IMR-90 (cell line): Measurements from ENCODE around the gene TEAD1. TPM values are rescaled to one million over a fixed set of nuclear protein-coding genes. Genes with fewer than 3 reads are reported as not detected.
A peak's percentile ranks its signal among the peaks of the same experiment; 100 is the strongest.

Source experiments
- ATAC-seq: fragments of 200-7000 bp; cut with Tn5 transposase; 2 replicates; pipeline ENCODE4 v1.9.1; 2020; ENCODE audit warnings: low read depth, mild to moderate bottlenecking, moderate library complexity
- BruUV-seq: library from RNA; stranded (reverse); fragments of 400-500 nt; replicated peaks from 2 replicates; lab custom pipeline; 2021; lab: Mats Ljungman, UMichigan
- CTCF ChIA-PET: fragments of 300-600 bp; formaldehyde crosslinking; extraction: SDS; loops from one replicate; lab custom pipeline; 2021; ENCODE audit warnings: antibody characterized with exemption; lab: Yijun Ruan, JAX
- POLR2A ChIA-PET: fragments of 300-600 bp; sonication (Branson Sonifier 250); formaldehyde crosslinking; loops from one replicate; lab custom pipeline; 2022; ENCODE audit warnings: antibody characterized with exemption; ENCODE audit not compliant: unreplicated experiment; lab: Charles Lee
- DNase-seq: peaks from one replicate; pipeline ENCODE4 v3.0.0; 2013
- H2AFZ ChIP-seq: replicated peaks from 2 replicates; pipeline ENCODE3; 2013; ENCODE audit warnings: low read length, mild to moderate bottlenecking; ENCODE audit not compliant: poor library complexity
- H2AK5ac ChIP-seq: 2 replicates; pipeline ENCODE4 v1.6.1; 2013; ENCODE audit warnings: low read depth, low read length, inconsistent platforms
- H2AK9ac ChIP-seq: replicated peaks from 2 replicates; pipeline ENCODE3; 2013; ENCODE audit warnings: mild to moderate bottlenecking, low read depth, low read length, moderate library complexity; ENCODE audit not compliant: poor library complexity
- H2BK120ac ChIP-seq: 2 replicates; pipeline ENCODE4 v1.6.1; 2013; ENCODE audit warnings: low read depth, low read length, inconsistent platforms
- H2BK15ac ChIP-seq: 3 replicates; pipeline ENCODE4 v1.6.1; 2013; ENCODE audit warnings: low read depth, low read length, inconsistent platforms
- H2BK20ac ChIP-seq: 2 replicates; pipeline ENCODE4 v1.6.1; 2013; ENCODE audit warnings: low read depth, mild to moderate bottlenecking, inconsistent platforms, low read length, moderate library complexity
- H2BK5ac ChIP-seq: 2 replicates; pipeline ENCODE4 v1.6.1; 2013; ENCODE audit warnings: mild to moderate bottlenecking, low read depth, low read length, inconsistent platforms; ENCODE audit not compliant: poor library complexity, severe bottlenecking
- H3K14ac ChIP-seq: replicated peaks from 2 replicates; pipeline ENCODE4 v1.6.1; 2013; ENCODE audit warnings: low read depth, low read length, inconsistent platforms
- H3K18ac ChIP-seq: 2 replicates; pipeline ENCODE4 v1.6.1; 2013; ENCODE audit warnings: low read depth, low read length, control low read depth
- H3K23ac ChIP-seq: 2 replicates; pipeline ENCODE4 v1.6.1; 2013; ENCODE audit warnings: low read depth, low read length, inconsistent platforms
- H3K27ac ChIP-seq: 2 replicates; pipeline ENCODE4 v1.5.1; 2013; ENCODE audit warnings: mild to moderate bottlenecking, control low read depth, low read length; ENCODE audit not compliant: insufficient read depth
- H3K27me3 ChIP-seq: 2 replicates; pipeline ENCODE4 v1.6.1; 2013; ENCODE audit warnings: low read length; ENCODE audit not compliant: control insufficient read depth, insufficient read depth
- H3K36me3 ChIP-seq: 2 replicates; pipeline ENCODE4 v1.6.1; 2013; ENCODE audit warnings: low read length, mixed read lengths; ENCODE audit not compliant: control insufficient read depth, insufficient read depth
- H3K4ac ChIP-seq: 2 replicates; pipeline ENCODE4 v1.6.1; 2013; ENCODE audit warnings: low read depth, low read length, inconsistent platforms
- H3K4me1 ChIP-seq: 2 replicates; pipeline ENCODE4 v1.6.1; 2013; ENCODE audit warnings: low read length, mixed read lengths; ENCODE audit not compliant: control insufficient read depth, insufficient read depth
- H3K4me2 ChIP-seq: 2 replicates; pipeline ENCODE4 v1.6.1; 2013; ENCODE audit warnings: low read depth, mild to moderate bottlenecking, control low read depth, low read length, moderate library complexity
- H3K4me3 ChIP-seq: 2 replicates; pipeline ENCODE4 v1.5.1; 2013; ENCODE audit warnings: low read depth, mild to moderate bottlenecking, control low read depth, low read length, moderate library complexity; ENCODE audit not compliant: insufficient read depth
- H3K56ac ChIP-seq: 2 replicates; pipeline ENCODE4 v1.6.1; 2013; ENCODE audit warnings: low read length, inconsistent platforms; ENCODE audit not compliant: insufficient read depth; ENCODE audit errors: extremely low read depth
- H3K79me1 ChIP-seq, 2 experiments: 2 replicates each; pipeline ENCODE4 v1.6.1; 2013; ENCODE audit warnings: low read length in 2 of 2, inconsistent platforms in 1 of 2, low read depth in 1 of 2
- H3K9ac ChIP-seq: 2 replicates; pipeline ENCODE4 v1.6.1; 2013; ENCODE audit warnings: low read depth, low read length, control low read depth
- H3K9me1 ChIP-seq: 2 replicates; pipeline ENCODE4 v1.6.1; 2013; ENCODE audit warnings: low read length, inconsistent platforms; ENCODE audit not compliant: insufficient read depth
- H3K9me3 ChIP-seq: 2 replicates; pipeline ENCODE4 v1.6.1; 2013; ENCODE audit warnings: low read length; ENCODE audit not compliant: control insufficient read depth, insufficient read depth
- H4K20me1 ChIP-seq: 2 replicates; pipeline ENCODE4 v1.6.1; 2013; ENCODE audit warnings: low read length, inconsistent platforms; ENCODE audit not compliant: insufficient read depth
- H4K5ac ChIP-seq: 2 replicates; pipeline ENCODE4 v1.6.1; 2013; ENCODE audit warnings: mild to moderate bottlenecking, low read depth, low read length, control low read depth
- H4K8ac ChIP-seq, 2 experiments: 2 replicates each; pipeline ENCODE4 v1.6.1; 2013; ENCODE audit warnings: low read depth in 2 of 2, low read length in 2 of 2, control low read depth in 1 of 2, inconsistent platforms in 1 of 2
- H4K91ac ChIP-seq: 2 replicates; pipeline ENCODE4 v1.6.1; 2013; ENCODE audit warnings: low read depth, low read length, inconsistent platforms; ENCODE audit not compliant: insufficient read depth
- BHLHE40 ChIP-seq: fragments of 150-350 bp; IDR thresholded peaks from 2 replicates; pipeline ENCODE4 v1.6.1; 2016; ENCODE audit warnings: mild to moderate bottlenecking, low read depth, low read length
- CEBPB ChIP-seq: IDR thresholded peaks from 2 replicates; pipeline ENCODE4 v1.6.1; 2012; ENCODE audit warnings: low read depth, low read length, improper control_type of control experiment
- CHD1 ChIP-seq: IDR thresholded peaks from 2 replicates; pipeline ENCODE4 v1.6.1; 2012; ENCODE audit warnings: low read depth, low read length, improper control_type of control experiment
- CTCF ChIP-seq: conservative IDR thresholded peaks from 2 replicates; pipeline ENCODE4 v1.5.1; 2012; ENCODE audit warnings: mild to moderate bottlenecking, low read depth, low read length, improper control_type of control experiment
- ELK1 ChIP-seq: fragments of 150-350 bp; IDR thresholded peaks from 2 replicates; pipeline ENCODE4 v1.6.1; 2016; ENCODE audit warnings: low read depth, mild to moderate bottlenecking, low read length, moderate library complexity, borderline replicate concordance
- MAZ ChIP-seq: IDR thresholded peaks from 2 replicates; pipeline ENCODE4 v1.6.1; 2012; ENCODE audit warnings: low read depth, mild to moderate bottlenecking, low read length, improper control_type of control experiment, moderate library complexity, borderline replicate concordance
- MXI1 ChIP-seq: IDR thresholded peaks from 2 replicates; pipeline ENCODE4 v1.6.1; 2012; ENCODE audit warnings: low read depth, mild to moderate bottlenecking, low read length, moderate library complexity, borderline replicate concordance
- NFE2L2 ChIP-seq: fragments of 150-350 bp; IDR thresholded peaks from 2 replicates; pipeline ENCODE4 v1.6.1; 2016; ENCODE audit warnings: low read depth, mild to moderate bottlenecking, low read length
- POLR2A ChIP-seq: IDR thresholded peaks from 2 replicates; pipeline ENCODE4 v1.6.1; 2012; ENCODE audit warnings: mild to moderate bottlenecking, low read depth, low read length
- RAD21 ChIP-seq: IDR thresholded peaks from 2 replicates; pipeline ENCODE4 v1.6.1; 2012; ENCODE audit warnings: low read length, improper control_type of control experiment
- RCOR1 ChIP-seq: IDR thresholded peaks from 2 replicates; pipeline ENCODE4 v1.6.1; 2012; ENCODE audit warnings: mild to moderate bottlenecking, low read length, improper control_type of control experiment; ENCODE audit not compliant: insufficient replicate concordance
- RFX5 ChIP-seq: IDR thresholded peaks from 2 replicates; pipeline ENCODE4 v1.8.0; 2012; ENCODE audit warnings: low read depth, mild to moderate bottlenecking, low read length, moderate library complexity
- SMC3 ChIP-seq: fragments of 150-350 bp; IDR thresholded peaks from 2 replicates; pipeline ENCODE4 v1.6.1; 2016; ENCODE audit warnings: low read depth, mild to moderate bottlenecking, antibody characterized with exemption, low read length, moderate library complexity
- USF2 ChIP-seq: fragments of 150-350 bp; IDR thresholded peaks from 2 replicates; pipeline ENCODE4 v1.6.1; 2017; ENCODE audit warnings: mild to moderate bottlenecking, antibody characterized with exemption, low read length, low read depth
- WGBS, 2 experiments: methylation state at CpG; one replicate each; pipeline versions ENCODE4 v1.1.5 to v1.1.7; 2013; ENCODE audit warnings: missing lambda C conversion rate in 2 of 2; ENCODE audit not compliant: insufficient read length in 1 of 2; ENCODE audit errors: extremely low coverage in 2 of 2; 5-methylcytosine and 5-hydroxymethylcytosine counted together
- dilution Hi-C: fragments of 300-500 bp; cut with HindIII; formaldehyde crosslinking; loops from one replicate; pipeline ENCODE4 v1.14.3; 2018; ENCODE audit warnings: low sequenced_read_pairs; ENCODE audit not compliant: unreplicated experiment
- in situ Hi-C: fragments of 300-500 bp; cut with MboI; formaldehyde crosslinking; loops from 3 replicates; pipeline ENCODE4 v1.14.3; 2019; ENCODE audit warnings: low sequenced_read_pairs, inconsistent platforms, mixed read lengths
- intact Hi-C: fragments of 100-400 bp; cut with micrococcal nuclease; formaldehyde crosslinking; loops from 2 replicates; pipeline ENCODE4 v1.10.0; 2022
- polyA plus RNA-seq, 3 experiments: library from polyadenylated mRNA; depleted of rRNA; stranded (reverse); fragments of >200 nt; gene quantifications; 2 replicates each; pipeline ENCODE4 v1.2.3, GENCODE V29; 2012; ENCODE audit warnings: low replicate concordance in 1 of 3
- total RNA-seq: library from RNA; depleted of rRNA; stranded (reverse); fragments of >200 nt; gene quantifications from 2 replicates; pipeline ENCODE4 v1.2.3, GENCODE V29; 2012

The TEAD1 gene
- total and polyA plus RNA-seq, 2 of the 4 experiments (the other 2 are of a cell fraction): 51.8 to 69.2 TPM

GRCh38 chr11:12696911-12697581, 22.8 kb downstream of the TEAD1 start:
- no peak overlapping the region for H4K91ac ChIP-seq
- H4K20me1 ChIP-seq: peaks cover 93% of the 10 kb centered on the region
- peak overlapping the region; percentile 27; the same call in 1 of the 2 replicates for H3K18ac ChIP-seq
- H2BK5ac ChIP-seq: no peak overlapping the region
- H3K14ac ChIP-seq: peak overlapping the region; percentile 70
- H2AFZ ChIP-seq: peak overlapping the region; percentile 24
- 88% methylated on average over 4 of the region's 5 CpGs; no CpG with 5 or more reads in 1 of the 2 experiments for WGBS, 2 experiments
- ATAC-seq (no peak), DNase-seq (no peak)
- peak overlapping the region; percentile 30; the same call in 1 of the 2 replicates for H2AK5ac ChIP-seq
- dilution Hi-C loops: loop anchor here (25.0 kb wide), 1 partner anchor 190 kb away; no protein-coding TSS in a partner anchor
- POLR2A ChIA-PET: interaction anchor here (0.5 kb wide), 1 partner anchor 167 kb away, joined by 3 read pairs; no protein-coding TSS in a partner anchor
- peak overlapping the region; percentile 28; the same call in 1 of the 2 replicates for H3K4ac ChIP-seq
- peak overlapping the region in 1 of 2 experiments; percentile 6; a peak in 1 of 4 replicates for H4K8ac ChIP-seq
- H2AK9ac ChIP-seq: no peak overlapping the region
- no peak overlapping the region for H2BK20ac ChIP-seq
- CTCF ChIA-PET: no interaction called here
- H3K9ac ChIP-seq: no peak overlapping the region
- H3K4me1 ChIP-seq: peaks cover 46% of the 10 kb centered on the region
- H4K5ac ChIP-seq: no peak overlapping the region
- H3K4me3 ChIP-seq: no peak overlapping the region
- H3K56ac ChIP-seq: no peak overlapping the region
- H3K4me2 ChIP-seq: no peak overlapping the region
- H3K36me3 ChIP-seq: no peaks in the 10 kb centered on the region; the same call in 1 of the 2 replicates
- intact Hi-C loops: no loop called here
- H2BK15ac ChIP-seq: 0 out of 3 replicates have a peak overlapping the region, but pooled peaks have one; percentile 1
- peak overlapping the region; percentile 1; the same call in 1 of the 2 replicates for H3K27ac ChIP-seq
- H2BK120ac ChIP-seq: no peak overlapping the region
- H3K79me1 ChIP-seq: peaks cover 18 to 77% of the 10 kb centered on the region in 2 experiments; a peak in 3 of 4 replicates
- H3K9me3 ChIP-seq: no peaks in the 10 kb centered on the region
- H3K27me3 ChIP-seq: no peaks in the 10 kb centered on the region
- H3K23ac ChIP-seq: peak overlapping the region; percentile 34; the same call in 1 of the 2 replicates
- H3K9me1 ChIP-seq: peaks cover 33% of the 10 kb centered on the region
- in situ Hi-C loops: no loop called here
- no TSS peak for BruUV-seq
- TF ChIP-seq NFE2L2 (no peak), RAD21 (no peak), ELK1 (no peak), RCOR1 (no peak), MAZ (no peak), CTCF (no peak), BHLHE40 (no peak), POLR2A (no peak), SMC3 (no peak), CHD1 (no peak), MXI1 (no peak), RFX5 (no peak), CEBPB (no peak), USF2 (no peak)
